H1 (cell line): Measurements from ENCODE around the gene TAF8. TPM values are rescaled to one million over a fixed set of nuclear protein-coding genes. Genes with fewer than 3 reads are reported as not detected.

ENCODE experiments used
- CTCF ChIA-PET: fragments of 300-600 bp; sonication (Branson Sonifier 250); formaldehyde crosslinking; loops from one replicate; lab custom pipeline; 2021; ENCODE audit not compliant: partially characterized antibody; lab: Charles Lee
- POLR2A ChIA-PET: fragments of 300-600 bp; sonication (Branson Sonifier 250); formaldehyde crosslinking; loops from one replicate; lab custom pipeline; 2021; ENCODE audit warnings: inconsistent platforms; ENCODE audit not compliant: partially characterized antibody; lab: Charles Lee
- DNase-seq, 2 experiments: peaks; one replicate each; pipeline versions ENCODE4 v3.0.0 to v3.0.0-alpha.2; 2010 to 2022; ENCODE audit warnings: low spot score in 2 of 2, low read depth in 1 of 2, mixed read lengths in 1 of 2
- FAIRE-seq: peaks from 2 replicates; lab custom pipeline; 2011; peaks lifted over from hg19 to GRCh38; lab: Jason Lieb, UNC
- H2AFZ ChIP-seq: 2 replicates; pipeline ENCODE4 v1.8.1; 2012; ENCODE audit warnings: low read length, inconsistent platforms
- H2AK5ac ChIP-seq: 2 replicates; pipeline ENCODE4 v1.6.1; 2013; ENCODE audit warnings: low read depth, low read length
- H2BK120ac ChIP-seq: replicated peaks from 2 replicates; pipeline ENCODE3; 2013; ENCODE audit warnings: low read depth, low read length, inconsistent platforms
- H2BK12ac ChIP-seq: 2 replicates; pipeline ENCODE4 v1.6.1; 2013; ENCODE audit warnings: low read depth, low read length
- H2BK15ac ChIP-seq: 2 replicates; pipeline ENCODE4 v1.6.1; 2013; ENCODE audit warnings: low read length
- H2BK20ac ChIP-seq: 2 replicates; pipeline ENCODE4 v1.6.1; 2013; ENCODE audit warnings: low read length
- H2BK5ac ChIP-seq: 2 replicates; pipeline ENCODE4 v1.6.1; 2013; ENCODE audit warnings: low read depth, low read length
- H3K14ac ChIP-seq: 2 replicates; pipeline ENCODE4 v1.6.1; 2013; ENCODE audit warnings: inconsistent platforms; ENCODE audit not compliant: insufficient read length
- H3K18ac ChIP-seq: 2 replicates; pipeline ENCODE4 v1.6.1; 2013; ENCODE audit warnings: low read length; ENCODE audit errors: extremely low read depth
- H3K23ac ChIP-seq: 2 replicates; pipeline ENCODE4 v1.6.1; 2013; ENCODE audit warnings: inconsistent platforms; ENCODE audit not compliant: insufficient read length
- H3K23me2 ChIP-seq: 2 replicates; pipeline ENCODE4 v1.6.1; 2013; ENCODE audit warnings: low read depth, low read length
- H3K27ac ChIP-seq: 2 replicates; pipeline ENCODE4 v1.6.1; 2011; ENCODE audit warnings: low read depth, low read length, inconsistent platforms
- H3K27me3 ChIP-seq, 4 experiments: replicated peaks in 1 of 4; 1 replicate in 1 of 4; 2 replicates in 3 of 4; pipeline versions ENCODE4 v1.6.1 to v1.8.1; 2011 to 2013; ENCODE audit warnings: low read length in 3 of 4, mild to moderate bottlenecking in 3 of 4, inconsistent platforms in 2 of 4, mixed read lengths in 2 of 4, moderate library complexity in 1 of 4; ENCODE audit not compliant: control insufficient read depth in 3 of 4, insufficient read depth in 3 of 4; ENCODE audit errors: extremely low read depth in 1 of 4
- H3K36me3 ChIP-seq, 4 experiments: 2 replicates each; pipeline versions ENCODE4 v1.6.1 to v1.8.1; 2011 to 2013; ENCODE audit warnings: mild to moderate bottlenecking in 4 of 4, low read length in 3 of 4, moderate library complexity in 2 of 4, control low read depth in 1 of 4, inconsistent platforms in 1 of 4; ENCODE audit not compliant: insufficient read depth in 4 of 4, control insufficient read depth in 2 of 4
- H3K4ac ChIP-seq: replicated peaks from 2 replicates; pipeline ENCODE3; 2013; ENCODE audit warnings: low read length, low read depth, mixed read lengths, inconsistent platforms; ENCODE audit not compliant: insufficient read length
- H3K4me1 ChIP-seq, 4 experiments: replicated peaks in 1 of 4; 1 replicate in 1 of 4; 2 replicates in 3 of 4; pipeline versions ENCODE4 v1.6.1 to v1.8.1; 2011 to 2013; ENCODE audit warnings: low read length in 3 of 4, inconsistent platforms in 2 of 4, mixed read lengths in 1 of 4; ENCODE audit not compliant: insufficient read depth in 4 of 4, control insufficient read depth in 3 of 4
- H3K4me2 ChIP-seq, 2 experiments: 2 replicates each; pipeline versions ENCODE4 v1.6.1 to v1.8.1; 2011 to 2013; ENCODE audit warnings: low read depth in 2 of 2, low read length in 2 of 2, control low read depth in 1 of 2, inconsistent platforms in 1 of 2, mild to moderate bottlenecking in 1 of 2; ENCODE audit not compliant: insufficient read depth in 1 of 2
- H3K4me3 ChIP-seq, 4 experiments: fragments of 200-600, 300-600 bp in 1 of 4; sonication (generic), shearing (Covaris generic), sonication (Bioruptor Twin) in 1 of 4; 2 replicates each; pipeline versions ENCODE4 v1.5.1 to v1.8.1; 2011 to 2016; ENCODE audit warnings: low read length in 4 of 4, low read depth in 3 of 4, control low read depth in 2 of 4, inconsistent platforms in 2 of 4, mild to moderate bottlenecking in 2 of 4, mixed read lengths in 1 of 4, moderate library complexity in 1 of 4; ENCODE audit not compliant: insufficient read depth in 2 of 4; ENCODE audit errors: extremely low read depth in 1 of 4
- H3K56ac ChIP-seq: replicated peaks from 2 replicates; pipeline ENCODE3; 2013; ENCODE audit warnings: low read depth, mild to moderate bottlenecking, mixed read lengths, low read length, inconsistent platforms; ENCODE audit not compliant: insufficient read length
- H3K79me1 ChIP-seq: 2 replicates; pipeline ENCODE4 v1.6.1; 2013; ENCODE audit warnings: low read depth, low read length, control low read depth
- H3K79me2 ChIP-seq, 2 experiments: 2 replicates each; pipeline versions ENCODE4 v1.6.1 to v1.8.1; 2012 to 2013; ENCODE audit warnings: low read length in 2 of 2, mild to moderate bottlenecking in 2 of 2, inconsistent platforms in 1 of 2; ENCODE audit not compliant: insufficient read depth in 2 of 2, control insufficient read depth in 1 of 2
- H3K9ac ChIP-seq, 4 experiments: replicated peaks in 1 of 4; 1 replicate in 1 of 4; 2 replicates in 3 of 4; pipeline versions ENCODE4 v1.6.1 to v1.8.1; 2011 to 2013; ENCODE audit warnings: low read depth in 3 of 4, low read length in 3 of 4, control low read depth in 2 of 4, mild to moderate bottlenecking in 2 of 4, moderate library complexity in 2 of 4, inconsistent platforms in 1 of 4; ENCODE audit errors: extremely low read depth in 1 of 4
- H3K9me3 ChIP-seq, 2 experiments: 2 replicates each; pipeline versions ENCODE4 v1.6.1 to v1.8.1; 2012 to 2013; ENCODE audit warnings: mild to moderate bottlenecking in 2 of 2, moderate library complexity in 2 of 2, control low read depth in 1 of 2, inconsistent platforms in 1 of 2, low read depth in 1 of 2, low read length in 1 of 2, mixed read lengths in 1 of 2; ENCODE audit not compliant: insufficient read depth in 2 of 2
- H4K20me1 ChIP-seq, 2 experiments: replicated peaks in 1 of 2; 2 replicates each; pipeline versions ENCODE3 to v1.8.1; 2011 to 2013; ENCODE audit warnings: inconsistent platforms in 2 of 2, low read length in 2 of 2, mild to moderate bottlenecking in 1 of 2; ENCODE audit not compliant: insufficient read depth in 2 of 2, control insufficient read depth in 1 of 2
- H4K5ac ChIP-seq: 2 replicates; pipeline ENCODE4 v1.6.1; 2013; ENCODE audit warnings: low read length, low read depth, mixed read lengths, inconsistent platforms; ENCODE audit not compliant: insufficient read length
- H4K8ac ChIP-seq: 2 replicates; pipeline ENCODE4 v1.8.0; 2013; ENCODE audit warnings: mild to moderate bottlenecking, moderate library complexity, low read length, inconsistent platforms; ENCODE audit not compliant: insufficient read depth; ENCODE audit errors: extremely low read depth
- H4K91ac ChIP-seq: replicated peaks from 2 replicates; pipeline ENCODE3; 2013; ENCODE audit warnings: low read length, mixed read lengths, inconsistent platforms; ENCODE audit not compliant: insufficient read length
- TAF7 ChIP-seq: optimal IDR thresholded peaks from 2 replicates; pipeline ENCODE3; 2011; ENCODE audit warnings: low read depth, mild to moderate bottlenecking, inconsistent platforms, low read length, moderate library complexity, borderline replicate concordance
- WGBS, 2 experiments: shearing (Covaris generic) in 1 of 2; methylation state at CpG; one replicate each; pipeline versions ENCODE4 v1.1.6 to v1.1.7; 2013 to 2015; ENCODE audit warnings: low lambda C conversion rate in 2 of 2, mixed read lengths in 2 of 2, inconsistent platforms in 1 of 2, low coverage in 1 of 2, missing lambda C conversion rate in 1 of 2; ENCODE audit not compliant: insufficient replicate concordance in 2 of 2, insufficient coverage in 1 of 2, insufficient read length in 1 of 2; ENCODE audit errors: extremely low coverage in 1 of 2, missing lambda C conversion rate in 1 of 2; 5-methylcytosine and 5-hydroxymethylcytosine counted together
- polyA plus RNA-seq, 7 experiments: library from polyadenylated mRNA; depleted of rRNA in 3 of 7; stranded (reverse) in 5 of 7; unstranded in 2 of 7; fragments of >200 nt in 5 of 7; fragments of 200-250 nt in 2 of 7; gene quantifications; 1 replicate in 5 of 7; 2 replicates in 1 of 7; 4 replicates in 1 of 7; pipeline versions ENCODE4 v1.2.1 to v1.2.3, GENCODE V29; 2011 to 2013; ENCODE audit warnings: missing spikeins in 2 of 7, mixed read lengths in 2 of 7
- total RNA-seq: library from RNA; stranded (reverse); fragmentation: NEBNext Ultra II Directional; extraction: Animal tissue kit (Norgen Biotek cat#: 25700); gene quantifications from 2 replicates; pipeline ENCODE4 v1.2.1, GENCODE V29; 2021

TAF8 gene
- total and polyA plus RNA-seq, 2 of the 8 experiments (the other 6 are each of a cell fraction or from before 2014, with no cell fraction given): 32.2 to 34.0 TPM

GRCh38 chr6:42042108-42042507, 8.2 kb upstream of the TAF8 start:
- H3K9me3 ChIP-seq: no peaks in the 10 kb centered on the region
- no peak overlapping the region for H3K4ac ChIP-seq
- peaks cover 2 to 11% of the 10 kb centered on the region in 2 experiments for H4K20me1 ChIP-seq
- H4K8ac ChIP-seq: no peak overlapping the region
- H3K79me1 ChIP-seq: no peaks in the 10 kb centered on the region
- no peak overlapping the region for H3K4me2 ChIP-seq
- no peak overlapping the region for H3K23ac ChIP-seq
- no peak overlapping the region for H2BK120ac ChIP-seq
- no peaks in the 10 kb centered on the region for H3K79me2 ChIP-seq
- no peak for TF ChIP-seq TAF7
- H2AFZ ChIP-seq: no peak overlapping the region
- H2BK15ac ChIP-seq: no peak overlapping the region
- no peak overlapping the region for H4K5ac ChIP-seq
- no peak overlapping the region for H3K18ac ChIP-seq
- H2BK20ac ChIP-seq: no peak overlapping the region
- POLR2A ChIA-PET: interaction anchor here (0.6 to 15.0 kb wide), 6 partner anchors 9 to 121 kb away, joined by 3 to 157 read pairs (median 3); partner anchors contain the start of genes BYSL, C6orf132, CCND3 and MED20
- no peak overlapping the region for H2BK5ac ChIP-seq
- H3K23me2 ChIP-seq: no peaks in the 10 kb centered on the region
- no peak overlapping the region for H3K56ac ChIP-seq
- H3K9ac ChIP-seq: no peak overlapping the region
- FAIRE-seq (no peak), DNase-seq (no peak)
- no peak overlapping the region for H3K27ac ChIP-seq
- peaks cover 17 to 42% (median 34%) of the 10 kb centered on the region in 4 experiments for H3K27me3 ChIP-seq
- CTCF ChIA-PET: interaction anchor here (0.7 to 11.7 kb wide), 21 partner anchors 11 to 308 kb away, joined by 3 to 219 read pairs (median 4); partner anchors contain the start of genes BYSL, CCND3, MED20 and PRICKLE4
- H2AK5ac ChIP-seq: no peak overlapping the region
- no peaks in the 10 kb centered on the region for H3K36me3 ChIP-seq
- H2BK12ac ChIP-seq: no peak overlapping the region
- no peak overlapping the region for H3K4me3 ChIP-seq
- no peak overlapping the region for H4K91ac ChIP-seq
- WGBS, 2 experiments: 93% methylated on average over 14 of the region's 14 CpGs; no CpG with 5 or more reads in 1 of the 2 experiments
- H3K14ac ChIP-seq: no peak overlapping the region
- peaks cover 7 to 17% (median 9%) of the 10 kb centered on the region in 4 experiments for H3K4me1 ChIP-seq
